Kidney (tissue), 14 donors: ENCODE measurements around the gene SYT14. TPM values are rescaled to one million over a fixed set of nuclear protein-coding genes. Genes with fewer than 3 reads are reported as not detected.

Source experiments
- DNase-seq, 5 donors: peaks; one replicate each; pipeline ENCODE4 v3.0.0-alpha.2; 2013 to 2020
- FAIRE-seq: peaks from 2 replicates; lab custom pipeline; 2012; peaks lifted over from hg19 to GRCh38; lab: Jason Lieb, UNC
- H3K27ac ChIP-seq, 2 donors: one replicate each; pipeline ENCODE4 v1.7.0; 2013; ENCODE audit warnings: low read depth in 2 of 2, low read length in 2 of 2, inconsistent platforms in 1 of 2
- H3K27me3 ChIP-seq: one replicate; pipeline ENCODE4 v1.7.1; 2013; ENCODE audit warnings: low read length, inconsistent platforms; ENCODE audit not compliant: control insufficient read depth, insufficient read depth
- H3K36me3 ChIP-seq, 3 donors: one replicate each; pipeline versions ENCODE4 v1.7.0 to v1.7.1; 2013; ENCODE audit warnings: low read length in 3 of 3, control low read depth in 1 of 3, inconsistent platforms in 1 of 3; ENCODE audit not compliant: insufficient read depth in 3 of 3, control insufficient read depth in 2 of 3
- H3K4me1 ChIP-seq, 3 donors: one replicate each; pipeline versions ENCODE4 v1.7.0 to v1.7.1; 2013; ENCODE audit warnings: low read length in 3 of 3, inconsistent platforms in 1 of 3, low read depth in 1 of 3; ENCODE audit not compliant: control insufficient read depth in 2 of 3, insufficient read depth in 2 of 3
- H3K4me3 ChIP-seq, 3 donors: one replicate each; pipeline versions ENCODE4 v1.7.0 to v1.8.1; 2013; ENCODE audit warnings: low read length in 3 of 3, control low read depth in 1 of 3, inconsistent platforms in 1 of 3
- H3K9ac ChIP-seq, 3 donors: one replicate each; pipeline versions ENCODE4 v1.7.0 to v1.7.1; 2013; ENCODE audit warnings: low read length in 3 of 3, control low read depth in 1 of 3, inconsistent platforms in 1 of 3
- H3K9me3 ChIP-seq, 3 donors: one replicate each; pipeline versions ENCODE4 v1.7.0 to v1.7.1; 2013; ENCODE audit warnings: low read length in 3 of 3, control low read depth in 1 of 3, inconsistent platforms in 1 of 3; ENCODE audit not compliant: control insufficient read depth in 2 of 3, insufficient read depth in 1 of 3
- intact Hi-C: fragments of 100-400 bp; cut with DNase I; formaldehyde crosslinking; loops from one replicate; pipeline ENCODE4 v1.11.1; 2022
- polyA plus RNA-seq: library from polyadenylated mRNA; stranded (reverse); fragments of 350-450 nt; fragmentation: Illumina TruSeq; extraction: RNeasy Lipid Tissue Mini Kit (QIAGEN cat#74804); gene quantifications from one replicate; pipeline ENCODE4 v1.2.3, GENCODE V29; 2014; ENCODE audit warnings: low read depth, low replicate concordance; ENCODE audit not compliant: insufficient read depth
- total RNA-seq: library from RNA; stranded (reverse); fragmentation: NEBNext Ultra II Directional; extraction: Animal tissue kit (Norgen Biotek cat#: 25700); gene quantifications from one replicate; pipeline ENCODE4 v1.2.1, GENCODE V29; 2021
- TF ChIP-seq, protein P1 (sequence below): IDR thresholded peaks from 3 replicates; pipeline ENCODE4 v1.5.1; 2012; ENCODE audit warnings: mild to moderate bottlenecking, moderate library complexity, borderline replicate concordance; ENCODE audit not compliant: insufficient read depth; ENCODE audit errors: extremely low read depth
- donor health status: control.
- donor health status: control.
- donor health status: control.
- donor health status: control.
- donor health status: control.
- donor health status: DM: yes; HTN: yes; CAD: no.
- donor health status: Normal renal cell carcinoma (clear cell type).

Gene SYT14
- total and polyA plus RNA-seq, 2 donors from 2014 or later = 0.22 to 1.3 TPM

DNA sequence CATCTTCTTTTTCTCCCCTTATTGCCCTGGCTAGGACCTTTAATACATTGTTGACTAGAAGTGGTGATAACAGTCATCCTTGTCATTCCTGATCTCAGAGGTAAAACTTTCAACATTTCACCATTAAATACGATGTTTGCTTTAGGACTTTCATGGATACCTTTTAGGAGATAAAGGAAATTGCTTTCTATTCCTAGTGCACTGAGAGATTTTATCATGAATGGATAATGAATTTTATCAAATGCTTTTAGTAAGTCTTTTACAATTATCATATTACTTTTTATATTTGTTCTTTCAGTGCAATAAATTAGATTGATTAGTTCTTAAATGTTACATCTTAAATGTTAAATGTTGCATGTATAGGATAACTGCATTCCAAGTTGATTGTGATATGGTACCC lies 147.3 kb downstream of the SYT14 start:
- no peak for FAIRE-seq
- H3K9me3 ChIP-seq = no peaks in the 10 kb centered on the region
- H3K36me3 ChIP-seq = no peaks in the 10 kb centered on the region
- no peaks in the 10 kb centered on the region for H3K27me3 ChIP-seq
- TF ChIP-seq, protein P1, sequence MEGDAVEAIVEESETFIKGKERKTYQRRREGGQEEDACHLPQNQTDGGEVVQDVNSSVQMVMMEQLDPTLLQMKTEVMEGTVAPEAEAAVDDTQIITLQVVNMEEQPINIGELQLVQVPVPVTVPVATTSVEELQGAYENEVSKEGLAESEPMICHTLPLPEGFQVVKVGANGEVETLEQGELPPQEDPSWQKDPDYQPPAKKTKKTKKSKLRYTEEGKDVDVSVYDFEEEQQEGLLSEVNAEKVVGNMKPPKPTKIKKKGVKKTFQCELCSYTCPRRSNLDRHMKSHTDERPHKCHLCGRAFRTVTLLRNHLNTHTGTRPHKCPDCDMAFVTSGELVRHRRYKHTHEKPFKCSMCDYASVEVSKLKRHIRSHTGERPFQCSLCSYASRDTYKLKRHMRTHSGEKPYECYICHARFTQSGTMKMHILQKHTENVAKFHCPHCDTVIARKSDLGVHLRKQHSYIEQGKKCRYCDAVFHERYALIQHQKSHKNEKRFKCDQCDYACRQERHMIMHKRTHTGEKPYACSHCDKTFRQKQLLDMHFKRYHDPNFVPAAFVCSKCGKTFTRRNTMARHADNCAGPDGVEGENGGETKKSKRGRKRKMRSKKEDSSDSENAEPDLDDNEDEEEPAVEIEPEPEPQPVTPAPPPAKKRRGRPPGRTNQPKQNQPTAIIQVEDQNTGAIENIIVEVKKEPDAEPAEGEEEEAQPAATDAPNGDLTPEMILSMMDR = no peak
- H3K4me3 ChIP-seq = no peak overlapping the region
- H3K4me1 ChIP-seq = no peaks in the 10 kb centered on the region
- DNase-seq = no peak
- H3K9ac ChIP-seq = no peak overlapping the region
- intact Hi-C loops = no loop called here
- H3K27ac ChIP-seq = no peak overlapping the region

DNA sequence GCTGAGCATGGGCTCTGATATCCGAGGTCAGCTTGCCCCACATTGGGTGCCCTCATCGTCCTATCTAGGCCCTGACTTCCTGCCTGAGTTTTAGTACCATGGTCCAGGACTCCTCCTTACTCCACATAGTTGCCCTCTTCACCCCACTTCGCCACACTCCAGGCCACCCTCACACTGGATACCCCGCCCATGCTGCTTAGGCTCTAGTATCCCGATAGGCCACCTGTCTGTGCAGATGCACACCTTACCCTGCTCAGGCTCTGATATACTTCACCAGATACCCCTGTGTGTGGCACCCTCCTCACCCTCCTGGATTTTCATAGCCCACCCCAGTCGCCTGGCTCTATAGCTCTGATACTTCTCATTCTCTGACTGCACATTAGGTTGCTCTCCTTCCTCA lies 149.0 kb downstream of the SYT14 start:
- TF ChIP-seq, protein P1 = no peak
- no peak overlapping the region for H3K9ac ChIP-seq
- H3K36me3 ChIP-seq = no peaks in the 10 kb centered on the region
- no peak overlapping the region for H3K4me3 ChIP-seq
- H3K4me1 ChIP-seq = no peaks in the 10 kb centered on the region
- H3K27ac ChIP-seq = no peak overlapping the region
- intact Hi-C loops = no loop called here
- H3K27me3 ChIP-seq = no peaks in the 10 kb centered on the region
- DNase-seq = no peak
- no peak for FAIRE-seq
- no peaks in the 10 kb centered on the region for H3K9me3 ChIP-seq

DNA sequence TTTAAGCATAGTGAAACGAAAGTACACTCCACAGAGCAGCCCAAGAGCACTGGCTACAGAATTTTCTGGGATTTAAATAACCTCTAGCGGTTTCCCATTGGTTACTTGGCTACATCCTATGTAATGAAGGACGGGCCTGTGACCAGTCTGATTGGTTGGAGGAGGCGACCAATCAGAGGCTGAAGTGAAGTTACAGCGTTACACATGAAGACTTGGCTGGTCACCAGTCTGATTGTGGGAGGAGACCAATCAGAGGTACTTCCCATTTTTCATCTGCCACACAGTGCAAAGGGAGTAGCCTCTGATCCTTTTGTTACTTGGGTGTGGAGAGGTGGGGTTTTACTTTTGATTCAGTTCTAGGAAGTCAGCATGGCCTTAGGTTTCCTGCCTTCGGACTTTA lies 151.8 kb downstream of the SYT14 start:
- no peaks in the 10 kb centered on the region for H3K36me3 ChIP-seq

More for the DNA sequence above, 151.8 kb downstream of the SYT14 start:
- Histone ChIP-seq H3K4me1 (no peaks in the 10 kb centered on the region), H3K9me3 (no peaks in the 10 kb centered on the region), H3K4me3 (no peak overlapping the region), H3K9ac (no peak overlapping the region), H3K27ac (no peak overlapping the region), H3K27me3 (no peaks in the 10 kb centered on the region)
- intact Hi-C loops = no loop called here
- DNase-seq (no peak), FAIRE-seq (no peak)
- TF ChIP-seq, protein P1 = no peak
